ENCODE data around the gene CKS2.

CKS2 gene

DNA sequence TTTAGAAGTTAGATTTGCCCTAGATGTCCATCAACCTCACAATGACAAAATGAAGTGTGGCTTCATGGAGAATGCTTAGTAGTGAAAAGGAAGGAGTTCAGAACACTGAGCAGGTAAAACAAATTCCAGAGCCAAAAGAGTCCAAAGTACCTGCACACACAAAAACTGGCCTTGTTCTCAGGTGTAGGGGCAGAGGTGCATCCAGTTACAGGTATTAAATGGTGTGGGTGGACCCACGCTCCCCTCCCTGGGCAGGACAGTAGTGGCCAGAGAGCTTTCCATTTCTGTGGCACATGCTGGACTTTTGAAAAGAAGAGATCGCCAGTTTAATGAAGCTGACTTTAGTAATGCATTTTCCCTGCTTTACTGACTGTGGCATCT is 54.5 kb downstream of the CKS2 start:
- DNase-seq (ENCODE audit: low read depth, low spot score) = no peak

Measured in astrocyte of the hippocampus (primary cell).